Hepatic stellate cell (primary cell): ENCODE data around the gene MACC1.

ENCODE experiments used
- DNase-seq: peaks from one replicate; pipeline ENCODE4 v3.0.0; 2011; ENCODE audit warnings: low spot score

Gene MACC1

GRCh38 chr7:20173828-20174227 lies 43.4 kb downstream of the MACC1 start:
- DNase-seq, result no peak

GRCh38 chr7:20172736-20173334 lies 44.3 kb downstream of the MACC1 start:
- DNase-seq, result peak; percentile 8

GRCh38 chr7:20170633-20171032 lies 46.6 kb downstream of the MACC1 start:
- DNase-seq, result no peak

- no peak for DNase-seq
These were observed 52.1 kb downstream of the MACC1 start for GRCh38 chr7:20165146-20165510.

- DNase-seq, result no peak
These were observed 52.6 kb downstream of the MACC1 start for GRCh38 chr7:20164425-20165145.

- no peak for DNase-seq
These were observed 54.5 kb downstream of the MACC1 start for GRCh38 chr7:20162665-20163064.

- DNase-seq, result no peak
These were observed 57.9 kb downstream of the MACC1 start for GRCh38 chr7:20159226-20159747.

- DNase-seq, result no peak
These were observed 58.5 kb downstream of the MACC1 start for GRCh38 chr7:20158684-20159083.

GRCh38 chr7:20157456-20157855 lies 59.7 kb downstream of the MACC1 start:
- DNase-seq, result no peak

GRCh38 chr7:20153999-20154398 lies 63.2 kb downstream of the MACC1 start:
- no peak for DNase-seq

GRCh38 chr7:20153567-20153966 lies 63.6 kb downstream of the MACC1 start:
- no peak for DNase-seq

- no peak for DNase-seq
These were observed 64.7 kb downstream of the MACC1 start for GRCh38 chr7:20152511-20152910.

- DNase-seq, result no peak
These were observed 65.3 kb downstream of the MACC1 start for GRCh38 chr7:20151708-20152456.

- no peak for DNase-seq
These were observed 70.7 kb downstream of the MACC1 start for GRCh38 chr7:20146451-20146850.

- no peak for DNase-seq
These were observed 72.4 kb downstream of the MACC1 start for GRCh38 chr7:20144801-20145200.

GRCh38 chr7:20141666-20142065 lies 75.5 kb downstream of the MACC1 start:
- DNase-seq, result no peak

GRCh38 chr7:20141002-20141345 lies 76.2 kb downstream of the MACC1 start:
- no peak for DNase-seq

GRCh38 chr7:20140291-20141001 lies 76.7 kb downstream of the MACC1 start:
- no peak for DNase-seq

GRCh38 chr7:20136647-20137046 lies 80.5 kb downstream of the MACC1 start:
- no peak for DNase-seq

GRCh38 chr7:20133803-20134202 lies 83.4 kb downstream of the MACC1 start:
- no peak for DNase-seq

- DNase-seq, result no peak
These were observed 84.6 kb downstream of the MACC1 start for GRCh38 chr7:20132585-20132984.

- DNase-seq, result no peak
These were observed 85.4 kb downstream of the MACC1 start for GRCh38 chr7:20131776-20132175.

- DNase-seq, result no peak
These were observed 87.3 kb downstream of the MACC1 start for GRCh38 chr7:20129920-20130319.
